Ramos (cell line): ENCODE data around the gene LRCH3.
"Not testable (repeated sequence)": the region's sequence is repeated elsewhere in the genome, so short reads cannot be mapped to it uniquely, and the experiment has no call there.

Experiments
- in situ Hi-C: fragments of 300-500 bp; cut with MboI; formaldehyde crosslinking; loops from one replicate; pipeline ENCODE4 v1.14.3; 2022; ENCODE audit warnings: low sequenced_read_pairs; ENCODE audit not compliant: unreplicated experiment

Gene LRCH3

GRCh38 chr3:197912741-197913476 lies 121.9 kb downstream of the LRCH3 start:
- in situ Hi-C loops, result no loop called here

- in situ Hi-C loops, result no loop called here
Observed at GRCh38 chr3:197913641-197914380, 122.8 kb downstream of the LRCH3 start.

- in situ Hi-C loops, result not testable (repeated sequence)
Observed at GRCh38 chr3:197921429-197922275, 130.6 kb downstream of the LRCH3 start.

GRCh38 chr3:197926418-197926817 lies 135.4 kb downstream of the LRCH3 start:
- in situ Hi-C loops, result no loop called here

- in situ Hi-C loops, result not testable (repeated sequence)
Observed at GRCh38 chr3:197927578-197927977, 136.5 kb downstream of the LRCH3 start.

- in situ Hi-C loops, result loop anchor here (10.0 kb wide), 1 partner anchor 342 kb away; no protein-coding TSS in a partner anchor
Observed at GRCh38 chr3:197936819-197937384, 145.8 kb downstream of the LRCH3 start.
